SU-DHL-6 (cell line): ENCODE measurements around the gene ANKRD13B.

Experiments used
- H2AFZ ChIP-seq: fragments of 200-600 bp; sonication (generic); 2 replicates; pipeline ENCODE4 v1.6.1; 2014; ENCODE audit warnings: low read depth, mild to moderate bottlenecking, moderate library complexity, mixed read lengths, antibody characterized with exemption, low read length; ENCODE audit not compliant: severe bottlenecking
- H3F3A ChIP-seq: fragments of 200-600 bp; shearing (Covaris generic); 2 replicates; pipeline ENCODE4 v1.6.0; 2016; ENCODE audit warnings: antibody characterized with exemption, mild to moderate bottlenecking; ENCODE audit not compliant: insufficient read depth
- H3K27ac ChIP-seq: fragments of 200-600 bp; sonication (generic); 2 replicates; pipeline ENCODE4 v1.5.1; 2016; ENCODE audit warnings: low read depth, mild to moderate bottlenecking, low read length, moderate library complexity, mixed read lengths
- H3K27me3 ChIP-seq: fragments of 200-600 bp; sonication (generic), shearing (Covaris generic); 2 replicates; pipeline ENCODE4 v1.6.0; 2014; ENCODE audit warnings: mild to moderate bottlenecking, low read length
- H3K36me3 ChIP-seq: fragments of 200-600 bp; sonication (generic); 2 replicates; pipeline ENCODE4 v1.6.1; 2014; ENCODE audit warnings: mild to moderate bottlenecking, low read length, mixed read lengths
- H3K4me2 ChIP-seq: fragments of 300-600, 200-600 bp; shearing (Covaris generic), sonication (generic); 2 replicates; pipeline ENCODE4 v1.6.0; 2014; ENCODE audit warnings: low read length, low read depth, mild to moderate bottlenecking; ENCODE audit not compliant: poor library complexity, severe bottlenecking
- H3K4me3 ChIP-seq: fragments of 200-600 bp; sonication (generic); 2 replicates; pipeline ENCODE4 v1.5.1; 2014; ENCODE audit warnings: antibody characterized with exemption, low read length, mild to moderate bottlenecking, mixed read lengths; ENCODE audit not compliant: insufficient read depth, poor library complexity, severe bottlenecking
- H3K79me2 ChIP-seq: fragments of 200-600 bp; sonication (generic); 2 replicates; pipeline ENCODE4 v1.6.1; 2014; ENCODE audit warnings: mild to moderate bottlenecking, low read length, moderate library complexity; ENCODE audit not compliant: insufficient read depth
- H3K9ac ChIP-seq: fragments of 200-600 bp; sonication (generic); 2 replicates; pipeline ENCODE4 v1.7.0; 2014; ENCODE audit warnings: mild to moderate bottlenecking, low read length
- H3K9me2 ChIP-seq: fragments of 200-600 bp; sonication (generic); replicated peaks from 2 replicates; pipeline ENCODE4 v1.6.1; 2014; ENCODE audit warnings: low read length; ENCODE audit not compliant: insufficient read depth
- H3K9me3 ChIP-seq: fragments of 200-600 bp; sonication (generic); 2 replicates; pipeline ENCODE4 v1.6.1; 2014; ENCODE audit warnings: low read length, mixed read lengths; ENCODE audit not compliant: insufficient read depth
- H4K20me1 ChIP-seq: fragments of 200-600 bp; sonication (generic); 2 replicates; pipeline ENCODE4 v1.6.1; 2014; ENCODE audit warnings: low read depth, mild to moderate bottlenecking, antibody characterized with exemption, low read length, moderate library complexity, mixed read lengths
- EZH2phosphoT487 ChIP-seq: fragments of 200-600 bp; sonication (generic), shearing (Covaris generic); conservative IDR thresholded peaks from 2 replicates; pipeline ENCODE4 v1.6.1; 2018; ENCODE audit warnings: mild to moderate bottlenecking, antibody characterized with exemption, low read length, moderate library complexity, mixed read lengths
- TF ChIP-seq, protein P1 (sequence below): fragments of 200-600 bp; sonication (generic); IDR thresholded peaks from one replicate; pipeline ENCODE4 v1.5.1; 2017; ENCODE audit warnings: antibody characterized with exemption, mild to moderate bottlenecking, low read length, moderate library complexity; ENCODE audit not compliant: insufficient read depth, poor library complexity, severe bottlenecking

ANKRD13B gene

DNA sequence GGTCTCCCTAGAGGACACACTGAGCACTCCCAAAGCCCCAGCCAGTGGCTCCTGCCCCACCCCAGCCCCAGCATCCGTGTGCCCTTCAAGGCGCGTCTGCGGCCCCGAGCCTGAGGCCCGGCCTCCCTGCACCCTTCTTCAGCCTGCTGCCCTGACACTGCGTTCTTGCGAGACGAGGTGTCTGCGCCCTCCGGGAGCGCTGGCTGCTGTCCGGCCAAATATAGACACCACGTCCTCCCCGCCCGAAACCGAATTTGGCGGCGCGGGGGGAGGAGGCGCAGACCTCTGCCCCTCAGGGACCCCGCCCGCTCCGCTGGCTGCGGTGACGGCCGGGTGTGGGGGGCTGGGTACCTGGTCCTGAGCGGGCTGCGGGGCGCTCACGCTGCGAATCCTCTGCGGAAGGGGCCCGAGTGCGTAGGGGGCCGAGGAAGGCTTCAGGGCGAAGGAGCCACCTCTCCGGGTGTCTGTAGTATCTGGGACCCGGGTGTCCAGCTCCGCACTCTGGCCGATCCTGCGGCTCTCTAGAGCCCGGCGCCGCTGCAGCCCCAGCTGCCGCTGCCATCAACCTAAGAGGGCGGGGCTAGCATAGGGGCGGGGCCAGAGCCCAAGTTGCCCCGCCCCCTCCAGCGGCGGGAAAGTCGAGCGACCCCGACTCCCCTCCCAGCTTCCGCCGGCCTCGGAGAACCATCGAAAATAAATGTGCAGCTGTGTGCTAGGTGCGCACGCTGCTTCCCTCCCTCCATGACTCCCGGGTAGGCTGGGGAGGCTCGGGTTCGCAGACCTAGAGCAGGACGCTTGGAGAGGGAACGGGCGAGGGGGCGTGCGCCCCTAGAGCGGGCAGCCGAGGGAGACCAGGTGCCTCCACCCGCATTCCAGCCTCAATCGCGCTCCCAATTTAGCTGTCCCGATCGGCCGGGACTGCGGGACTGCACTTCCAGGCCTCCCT is 29.7 kb downstream of the ANKRD13B start, which contains the start of gene CORO6:
CORO6 (minus strand) TSS at position 576 of the 946 bp plus-strand sequence. CDS start 1,491 bp downstream, outside the sequence.
- Histone ChIP-seq H3K79me2 (no peaks in the 10 kb centered on the region), H3K9ac (peak within 1 kb of the TSS; percentile 48), H2AFZ (peak within 1 kb of the TSS; percentile 46), H3F3A (peaks cover 12% of the 10 kb centered on the region; the same call in 1 of the 2 replicates), H3K4me2 (peak within 1 kb of the TSS; percentile 60), H3K36me3 (no peaks in the 10 kb centered on the region), H3K27me3 (no peaks in the 10 kb centered on the region), H3K4me3 (peak within 1 kb of the TSS; percentile 46), H3K9me2 (no peaks in the 10 kb centered on the region), H3K27ac (no peak within 1 kb of the TSS), H3K9me3 (no peaks in the 10 kb centered on the region), H4K20me1 (no peaks in the 10 kb centered on the region)
- TF ChIP-seq EZH2phosphoT487 = no peak
- TF ChIP-seq, protein P1, sequence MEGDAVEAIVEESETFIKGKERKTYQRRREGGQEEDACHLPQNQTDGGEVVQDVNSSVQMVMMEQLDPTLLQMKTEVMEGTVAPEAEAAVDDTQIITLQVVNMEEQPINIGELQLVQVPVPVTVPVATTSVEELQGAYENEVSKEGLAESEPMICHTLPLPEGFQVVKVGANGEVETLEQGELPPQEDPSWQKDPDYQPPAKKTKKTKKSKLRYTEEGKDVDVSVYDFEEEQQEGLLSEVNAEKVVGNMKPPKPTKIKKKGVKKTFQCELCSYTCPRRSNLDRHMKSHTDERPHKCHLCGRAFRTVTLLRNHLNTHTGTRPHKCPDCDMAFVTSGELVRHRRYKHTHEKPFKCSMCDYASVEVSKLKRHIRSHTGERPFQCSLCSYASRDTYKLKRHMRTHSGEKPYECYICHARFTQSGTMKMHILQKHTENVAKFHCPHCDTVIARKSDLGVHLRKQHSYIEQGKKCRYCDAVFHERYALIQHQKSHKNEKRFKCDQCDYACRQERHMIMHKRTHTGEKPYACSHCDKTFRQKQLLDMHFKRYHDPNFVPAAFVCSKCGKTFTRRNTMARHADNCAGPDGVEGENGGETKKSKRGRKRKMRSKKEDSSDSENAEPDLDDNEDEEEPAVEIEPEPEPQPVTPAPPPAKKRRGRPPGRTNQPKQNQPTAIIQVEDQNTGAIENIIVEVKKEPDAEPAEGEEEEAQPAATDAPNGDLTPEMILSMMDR = no peak

DNA sequence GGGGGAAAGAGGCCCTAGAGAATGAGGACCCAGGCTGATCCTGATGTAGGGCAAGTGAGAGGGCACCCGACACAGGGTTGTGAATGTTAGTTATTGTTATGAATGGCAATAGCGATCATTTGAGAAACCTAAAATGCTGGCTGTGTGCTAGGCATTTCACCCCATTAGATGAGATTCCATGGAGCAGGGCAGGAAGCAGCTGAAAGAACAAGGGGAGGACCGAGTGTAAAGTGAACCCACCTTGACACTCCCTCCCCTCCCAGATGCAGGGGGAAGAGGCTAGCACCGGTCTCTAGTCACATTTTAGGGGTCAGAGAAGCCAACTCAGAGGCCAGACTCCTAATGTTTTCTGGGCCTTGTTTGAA is 30.3 kb downstream of the ANKRD13B start:
- peak overlapping the region; percentile 48; the same call in 1 of the 2 replicates for H3K9ac ChIP-seq

DNA sequence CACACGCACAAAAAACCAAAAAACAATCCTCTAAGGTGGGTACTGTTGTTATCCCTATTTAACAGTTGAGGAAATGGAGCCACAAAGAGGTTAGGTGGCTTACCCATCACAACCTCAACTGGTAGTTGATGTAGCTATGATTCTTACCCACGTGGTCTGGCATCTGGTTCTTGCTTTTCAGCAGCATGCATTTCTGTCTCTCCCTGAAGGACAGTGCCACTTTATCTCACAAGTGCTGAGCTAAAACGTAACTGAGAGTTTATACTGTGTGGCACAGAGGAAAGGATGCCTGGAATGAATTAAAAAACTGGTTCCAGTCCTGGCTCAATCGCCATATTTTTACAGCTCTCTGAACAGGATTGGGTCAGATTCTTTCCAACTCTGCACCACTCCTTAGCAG is 31.7 kb downstream of the ANKRD13B start:
- TF ChIP-seq EZH2phosphoT487 = no peak
- TF ChIP-seq, protein P1 = no peak
- H3F3A ChIP-seq = peaks cover 12% of the 10 kb centered on the region; the same call in 1 of the 2 replicates
- no peaks in the 10 kb centered on the region for H3K27me3 ChIP-seq
- H4K20me1 ChIP-seq = no peaks in the 10 kb centered on the region
- H3K4me2 ChIP-seq = no peak overlapping the region
- no peak overlapping the region for H3K4me3 ChIP-seq
- no peaks in the 10 kb centered on the region for H3K36me3 ChIP-seq
- no peaks in the 10 kb centered on the region for H3K9me3 ChIP-seq
- no peak overlapping the region for H3K9ac ChIP-seq
- H2AFZ ChIP-seq = no peak overlapping the region
- no peaks in the 10 kb centered on the region for H3K9me2 ChIP-seq
- no peak overlapping the region for H3K27ac ChIP-seq
- no peaks in the 10 kb centered on the region for H3K79me2 ChIP-seq

More for the DNA sequence above, 30.3 kb downstream of the ANKRD13B start:
- H3K27ac ChIP-seq = no peak overlapping the region
- no peaks in the 10 kb centered on the region for H4K20me1 ChIP-seq
- TF ChIP-seq, protein P1 = no peak
- TF ChIP-seq EZH2phosphoT487 = no peak
- H3K9me3 ChIP-seq = no peaks in the 10 kb centered on the region
- no peaks in the 10 kb centered on the region for H3K36me3 ChIP-seq
- peaks cover 12% of the 10 kb centered on the region; the same call in 1 of the 2 replicates for H3F3A ChIP-seq
- no peaks in the 10 kb centered on the region for H3K27me3 ChIP-seq
- H3K4me3 ChIP-seq = no peak overlapping the region
- H2AFZ ChIP-seq = no peak overlapping the region
- H3K9me2 ChIP-seq = no peaks in the 10 kb centered on the region
- H3K79me2 ChIP-seq = no peaks in the 10 kb centered on the region
- peak overlapping the region; percentile 60 for H3K4me2 ChIP-seq
